Activated naive CD8-positive, alpha-beta T cell treated with anti-CD3 and anti-CD28 coated beads for 36 hours (primary cell): ENCODE measurements around the gene MAFG. TPM values are rescaled to one million over a fixed set of nuclear protein-coding genes. Genes with fewer than 3 reads are reported as not detected.

Source experiments
- DNase-seq: peaks from one replicate; pipeline ENCODE4 v3.0.0; 2021
- H3K27ac Mint-ChIP-seq: one replicate; pipeline ENCODE4 v1.8.0; 2022; ENCODE audit warnings: mild to moderate bottlenecking, moderate library complexity, mixed read lengths
- H3K27me3 Mint-ChIP-seq: one replicate; pipeline ENCODE4 v1.8.0; 2022; ENCODE audit warnings: mild to moderate bottlenecking, mixed read lengths
- H3K36me3 Mint-ChIP-seq: one replicate; pipeline ENCODE4 v1.8.0; 2021; ENCODE audit warnings: mild to moderate bottlenecking, mixed read lengths
- H3K4me1 Mint-ChIP-seq: one replicate; pipeline ENCODE4 v1.8.0; 2021; ENCODE audit warnings: mixed read lengths
- H3K4me3 Mint-ChIP-seq: one replicate; pipeline ENCODE4 v1.8.0; 2022; ENCODE audit warnings: mild to moderate bottlenecking, moderate library complexity, mixed read lengths
- H3K9me3 Mint-ChIP-seq: one replicate; pipeline ENCODE4 v1.8.0; 2022; ENCODE audit warnings: mixed read lengths
- total RNA-seq, 2 experiments: library from RNA; stranded (reverse); gene quantifications; one replicate each; pipeline ENCODE4 v1.2.3, GENCODE V29; 2021

MAFG gene
- total RNA-seq: 10 to 100 TPM; 18.4 to 19.2 TPM

DNA sequence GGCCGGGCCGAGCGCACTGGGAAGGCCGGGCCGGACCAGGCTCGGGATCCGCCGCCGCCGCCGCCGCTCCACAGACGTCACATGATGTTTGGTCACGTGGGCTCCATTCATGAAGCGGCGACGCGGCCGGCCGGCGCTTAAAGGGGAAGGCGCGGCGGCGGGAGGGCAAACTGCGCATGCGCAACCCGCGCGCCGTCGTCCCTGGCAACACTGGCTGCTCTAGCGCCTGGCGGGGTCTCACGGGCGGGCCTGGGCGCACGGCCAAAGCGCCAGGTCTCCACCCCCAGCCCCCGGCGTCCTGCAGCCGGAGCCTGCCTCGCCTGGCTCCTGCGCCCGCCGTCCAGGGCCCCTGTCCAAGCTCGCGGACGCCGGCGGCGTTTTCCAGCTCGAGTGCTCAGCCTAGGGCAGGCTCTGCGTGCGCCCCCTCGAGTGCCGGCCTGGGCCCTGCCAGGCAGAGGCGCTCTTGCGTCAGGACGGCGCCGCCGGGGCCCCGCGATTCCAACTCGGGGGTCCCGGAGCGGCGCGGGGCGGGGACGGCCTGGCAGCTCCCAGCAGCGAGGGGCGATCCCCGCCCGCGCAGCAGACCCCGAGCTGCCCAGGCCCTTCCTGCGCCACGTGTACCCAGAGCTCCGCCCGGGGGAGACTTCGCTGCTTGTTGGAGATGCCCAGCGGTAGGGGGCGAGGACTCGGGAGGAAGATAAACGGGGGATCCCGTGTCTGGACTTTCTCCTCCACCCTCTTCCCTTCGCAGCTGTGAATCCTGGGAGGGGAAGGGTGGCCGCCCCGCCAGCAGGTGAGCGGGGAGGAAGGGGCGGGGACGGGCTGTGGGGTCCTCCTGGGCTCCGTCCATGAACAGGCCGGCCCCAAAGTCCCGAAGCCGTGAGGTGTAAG lies at the start of gene MAFG:
Gene MAFG, minus strand, starts transcription at position 83 of the 891 bp plus-strand sequence. CDS start 4,550 bp downstream, outside the sequence.
- H3K27me3 Mint-ChIP-seq: peaks cover 10% of the 10 kb centered on the region
- peak within 1 kb of the TSS; percentile 87 for H3K4me3 Mint-ChIP-seq
- peaks cover under 1% of the 10 kb centered on the region for H3K36me3 Mint-ChIP-seq
- no peaks in the 10 kb centered on the region for H3K9me3 Mint-ChIP-seq
- DNase-seq: peak; percentile 93
- peaks cover 24% of the 10 kb centered on the region for H3K4me1 Mint-ChIP-seq
- H3K27ac Mint-ChIP-seq: peak within 1 kb of the TSS; percentile 89

DNA sequence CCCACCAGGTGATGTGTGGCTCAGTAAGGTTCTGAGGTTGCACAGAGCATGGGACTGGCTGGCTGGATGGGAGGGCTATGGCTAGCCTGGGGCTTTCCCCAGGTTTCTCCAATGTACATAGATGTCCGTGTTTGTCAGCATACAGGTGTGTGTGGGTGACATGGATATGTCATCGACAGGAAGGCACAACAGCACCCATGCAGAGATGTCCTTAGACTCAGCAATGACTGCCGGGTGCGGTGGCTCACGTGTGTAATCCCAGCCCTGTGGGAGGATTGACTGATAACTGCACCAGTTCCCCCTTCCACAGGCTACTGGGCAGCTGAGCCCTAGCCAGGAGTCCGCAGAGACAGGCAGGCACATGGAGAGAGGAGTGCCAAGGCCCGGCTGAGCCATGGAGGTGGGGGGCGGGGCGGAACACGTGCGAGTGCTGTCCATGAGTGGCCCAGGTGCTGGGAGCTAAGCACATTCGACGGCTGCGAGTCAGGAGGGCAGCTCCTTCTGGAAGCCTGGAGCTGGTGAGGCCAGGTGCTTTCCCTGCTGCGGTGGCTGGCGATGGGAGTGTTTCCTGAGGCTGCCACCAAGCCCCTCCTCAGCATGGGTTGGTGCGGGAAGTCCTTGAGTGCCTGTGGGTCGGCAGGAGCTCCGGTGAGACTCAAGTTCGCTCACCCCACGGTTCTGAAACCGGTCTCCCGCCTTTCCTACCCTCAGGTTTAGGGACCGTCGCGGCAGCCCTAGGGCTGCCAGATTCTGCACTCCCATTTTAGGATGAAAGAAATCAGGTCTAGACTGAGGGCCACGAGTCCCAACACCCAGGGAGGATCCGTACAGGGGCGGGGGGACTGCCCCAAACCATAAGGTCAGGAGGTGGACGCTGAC lies 49.0 kb upstream of the MAFG start:
- peaks cover 3% of the 10 kb centered on the region for H3K27me3 Mint-ChIP-seq
- H3K27ac Mint-ChIP-seq: peak overlapping the region; percentile 99
- peak; percentile 42 for DNase-seq
- peaks cover 34% of the 10 kb centered on the region for H3K4me1 Mint-ChIP-seq
- H3K36me3 Mint-ChIP-seq: peaks cover 10% of the 10 kb centered on the region
- H3K4me3 Mint-ChIP-seq: peak overlapping the region; percentile 98
- peaks cover 4% of the 10 kb centered on the region for H3K9me3 Mint-ChIP-seq

DNA sequence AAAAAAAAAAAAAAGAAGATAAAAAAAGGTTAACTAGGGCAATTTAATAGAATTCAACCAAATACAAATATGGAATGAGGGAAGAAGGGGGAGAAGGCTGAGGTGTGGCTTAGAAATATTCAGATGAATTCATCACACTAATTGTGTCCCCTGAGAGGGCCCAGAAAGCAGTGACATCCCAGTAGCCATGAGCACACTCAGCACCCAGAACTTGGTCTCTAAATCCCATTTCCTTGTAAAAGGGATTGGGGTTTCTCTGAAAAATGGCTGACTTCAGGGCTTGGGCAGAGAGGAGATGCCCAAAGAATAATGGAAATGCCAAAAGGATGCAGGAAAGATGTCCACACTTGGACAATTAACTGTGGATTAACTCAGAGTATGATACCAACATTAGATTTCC lies 45.9 kb upstream of the MAFG start:
- Mint-ChIP-seq H3K27me3 (peaks cover 3% of the 10 kb centered on the region), H3K9me3 (peaks cover 4% of the 10 kb centered on the region), H3K27ac (no peak overlapping the region), H3K36me3 (no peaks in the 10 kb centered on the region), H3K4me1 (peaks cover 19% of the 10 kb centered on the region), H3K4me3 (no peak overlapping the region)
- DNase-seq: no peak

DNA sequence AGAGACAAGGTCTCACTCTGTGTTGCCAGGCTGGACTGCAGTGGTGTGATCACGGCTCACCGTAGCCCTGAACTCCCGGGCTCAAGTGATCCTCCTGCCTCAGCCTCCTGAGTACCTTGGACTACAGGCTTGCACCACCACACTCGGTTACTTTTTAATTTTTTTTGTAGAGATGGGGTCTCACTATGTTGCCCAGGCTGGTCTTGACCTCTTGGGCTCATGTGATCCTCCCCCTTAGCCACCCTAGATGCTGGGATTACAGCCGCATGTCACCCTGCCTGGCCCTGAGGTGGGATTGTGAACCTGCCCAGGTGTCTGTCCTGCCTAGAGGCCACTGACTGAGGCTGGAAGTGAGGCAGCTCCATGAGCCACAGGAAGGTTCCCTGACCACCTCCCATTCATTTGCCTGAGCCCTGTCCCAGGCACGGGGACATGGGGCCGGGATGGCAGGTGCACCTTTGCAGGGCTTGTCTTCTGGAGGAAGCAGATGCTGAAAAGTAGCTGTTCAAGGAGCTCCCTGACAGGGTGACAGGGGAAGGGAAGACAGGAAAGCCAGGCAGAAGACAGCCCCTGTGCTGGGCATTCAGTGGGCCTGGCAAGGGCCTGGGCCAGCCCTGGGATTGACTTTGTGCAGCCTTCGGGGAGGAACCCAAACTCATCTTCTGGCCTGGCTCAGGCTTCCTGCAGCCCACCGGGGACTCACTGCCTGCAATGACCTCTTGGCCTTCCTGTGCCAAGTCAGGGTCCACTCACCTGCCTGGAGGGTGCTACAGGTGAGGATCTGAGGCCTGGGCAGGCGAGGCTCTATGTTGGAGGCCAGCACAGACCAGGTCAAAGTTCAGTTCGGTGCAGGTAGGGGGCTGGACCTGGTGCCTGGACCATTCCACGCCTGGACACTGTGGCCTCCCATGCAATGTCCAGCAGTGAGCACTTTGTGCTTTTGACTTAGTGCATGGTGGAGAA lies 41.6 kb upstream of the MAFG start:
- Mint-ChIP-seq H3K4me3 (no peak overlapping the region), H3K9me3 (peaks cover 4% of the 10 kb centered on the region), H3K27ac (no peak overlapping the region), H3K27me3 (no peaks in the 10 kb centered on the region), H3K4me1 (peaks cover 14% of the 10 kb centered on the region), H3K36me3 (no peaks in the 10 kb centered on the region)
- DNase-seq: no peak

DNA sequence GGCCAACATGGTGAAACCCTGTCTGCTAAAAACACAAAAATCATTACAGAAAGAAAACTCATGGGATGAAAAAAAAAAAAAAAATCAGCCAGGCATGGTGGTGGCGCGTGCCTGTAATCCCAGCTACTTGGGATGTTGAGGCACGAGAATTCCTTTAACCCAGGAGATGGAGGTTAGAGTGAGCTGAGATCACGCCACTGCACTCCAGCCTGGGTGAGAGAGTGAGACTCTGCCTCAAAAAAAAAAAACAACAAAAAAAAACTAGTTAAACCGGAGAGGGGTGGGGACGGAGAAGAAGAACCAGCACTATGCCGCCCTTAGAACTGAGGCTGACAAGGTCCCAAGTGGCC lies 40.8 kb upstream of the MAFG start:
- Mint-ChIP-seq H3K9me3 (peaks cover 3% of the 10 kb centered on the region), H3K4me3 (peak overlapping the region; percentile 69), H3K27ac (peak overlapping the region; percentile 76), H3K27me3 (peaks cover 6% of the 10 kb centered on the region), H3K4me1 (peaks cover 14% of the 10 kb centered on the region), H3K36me3 (no peaks in the 10 kb centered on the region)
- no peak for DNase-seq

DNA sequence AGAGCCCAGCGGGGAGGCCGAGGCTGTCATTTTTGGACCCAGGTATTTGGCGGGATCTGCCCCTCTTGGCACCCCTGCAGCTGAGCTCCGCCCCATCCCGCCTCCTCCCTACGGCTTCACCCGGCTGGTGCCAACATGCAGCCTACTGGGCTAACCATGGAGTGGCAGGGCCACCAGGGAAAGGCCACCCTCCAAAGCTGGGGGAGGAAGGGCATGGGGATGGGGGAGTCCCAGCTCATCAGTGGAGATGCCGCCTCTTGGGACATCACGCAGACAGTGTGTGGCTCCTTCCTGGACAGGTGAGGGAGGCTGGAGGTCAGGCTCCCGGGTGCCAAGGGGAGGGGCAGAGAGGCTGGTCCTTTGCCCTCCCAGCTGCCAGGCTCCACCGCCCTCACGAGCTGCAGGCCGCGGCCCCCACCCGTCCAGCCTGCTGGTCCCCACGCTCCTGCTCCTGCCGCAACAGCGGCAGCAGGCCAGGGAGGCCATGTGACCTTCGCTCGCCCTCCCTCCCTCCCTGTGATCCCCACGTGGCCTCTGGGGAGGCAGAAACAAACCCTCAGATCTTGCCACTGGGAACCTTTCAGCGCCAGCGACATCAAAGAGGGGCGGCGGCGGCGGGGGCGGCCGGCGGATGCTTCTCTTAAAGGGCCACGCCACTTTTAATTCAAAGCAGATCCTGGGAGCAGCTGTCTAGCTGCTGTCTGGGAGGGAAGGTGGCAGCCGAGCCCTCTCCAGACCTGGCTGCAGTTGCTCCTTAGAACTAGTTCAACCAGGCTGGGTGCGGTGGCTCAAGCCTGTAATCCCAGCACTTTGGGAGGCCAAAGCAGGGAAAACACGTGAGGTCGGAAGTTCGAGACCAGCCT lies 40.2 kb upstream of the MAFG start:
- peaks cover 2% of the 10 kb centered on the region for H3K9me3 Mint-ChIP-seq
- H3K27ac Mint-ChIP-seq: peak overlapping the region; percentile 76
- DNase-seq: peak; percentile 91
- H3K27me3 Mint-ChIP-seq: peaks cover 12% of the 10 kb centered on the region
- no peaks in the 10 kb centered on the region for H3K36me3 Mint-ChIP-seq
- peak overlapping the region; percentile 69 for H3K4me3 Mint-ChIP-seq
- H3K4me1 Mint-ChIP-seq: peaks cover 14% of the 10 kb centered on the region

DNA sequence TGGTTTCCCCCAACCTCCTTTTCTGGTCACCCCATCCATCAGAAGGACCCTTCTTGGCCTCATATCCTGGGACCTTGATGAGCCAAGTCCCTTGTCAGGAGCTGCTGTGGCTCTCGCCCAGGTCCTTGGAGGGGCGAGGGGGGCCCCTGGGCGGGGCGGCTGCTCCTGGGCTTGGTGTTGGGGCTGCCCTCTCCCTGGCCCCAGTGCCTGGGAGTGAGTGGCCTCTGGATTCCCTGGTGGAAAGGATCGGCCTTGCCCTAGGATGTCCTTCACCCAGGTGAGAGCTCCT lies 39.7 kb upstream of the MAFG start:
- Mint-ChIP-seq H3K27me3 (peaks cover 17% of the 10 kb centered on the region), H3K9me3 (no peaks in the 10 kb centered on the region), H3K36me3 (no peaks in the 10 kb centered on the region), H3K4me3 (peak overlapping the region; percentile 51), H3K27ac (no peak overlapping the region), H3K4me1 (peaks cover 14% of the 10 kb centered on the region)
- DNase-seq: no peak

DNA sequence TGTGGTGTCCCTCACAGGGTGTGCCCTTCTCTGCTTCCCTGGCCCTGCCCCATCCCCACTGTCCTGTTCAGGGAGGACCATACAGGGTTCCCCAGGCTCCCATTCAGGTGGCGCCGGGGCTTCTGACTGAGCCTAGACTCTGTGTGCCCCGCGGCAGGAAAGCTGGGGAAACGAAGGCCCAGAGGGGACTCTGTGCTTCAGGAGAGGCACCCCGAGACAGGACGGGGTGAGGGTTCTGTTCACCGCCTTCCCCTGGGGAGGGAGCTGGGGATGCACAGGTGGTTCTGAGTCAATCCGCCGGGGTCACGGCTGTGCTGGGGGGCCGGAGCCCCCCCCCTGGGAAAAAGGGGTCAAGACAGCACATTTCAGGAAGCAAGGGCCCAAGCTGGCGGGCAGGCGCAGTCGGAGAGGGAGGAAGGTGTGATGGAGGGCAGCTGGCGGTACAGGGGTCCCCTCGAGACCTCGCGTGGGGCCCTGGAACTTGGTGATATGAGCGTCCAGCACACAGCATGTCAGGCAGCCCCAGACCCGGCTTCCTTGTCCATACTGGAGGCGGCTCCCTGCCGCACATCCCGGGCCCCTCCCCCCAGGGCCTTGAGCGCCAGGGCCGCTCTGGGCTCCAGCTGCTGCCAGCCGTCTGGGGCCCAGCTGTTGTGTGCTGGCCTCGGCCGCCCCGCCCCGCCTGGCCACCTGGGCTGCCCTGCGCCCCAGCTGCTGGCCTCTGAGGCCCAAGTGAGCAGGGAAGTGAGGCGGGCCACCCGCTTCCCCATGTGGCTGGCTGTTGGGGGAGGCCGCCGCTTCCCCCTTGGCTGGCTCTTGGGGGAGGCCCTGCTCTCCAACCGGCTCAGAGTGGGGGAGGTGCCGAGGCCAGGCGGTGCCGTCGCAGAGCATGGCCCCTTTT lies 39.1 kb upstream of the MAFG start:
- no peak overlapping the region for H3K4me3 Mint-ChIP-seq
- no peak for DNase-seq
- H3K4me1 Mint-ChIP-seq: peaks cover 14% of the 10 kb centered on the region
- no peak overlapping the region for H3K27ac Mint-ChIP-seq
- H3K9me3 Mint-ChIP-seq: no peaks in the 10 kb centered on the region
- H3K36me3 Mint-ChIP-seq: no peaks in the 10 kb centered on the region
- peaks cover 21% of the 10 kb centered on the region for H3K27me3 Mint-ChIP-seq

DNA sequence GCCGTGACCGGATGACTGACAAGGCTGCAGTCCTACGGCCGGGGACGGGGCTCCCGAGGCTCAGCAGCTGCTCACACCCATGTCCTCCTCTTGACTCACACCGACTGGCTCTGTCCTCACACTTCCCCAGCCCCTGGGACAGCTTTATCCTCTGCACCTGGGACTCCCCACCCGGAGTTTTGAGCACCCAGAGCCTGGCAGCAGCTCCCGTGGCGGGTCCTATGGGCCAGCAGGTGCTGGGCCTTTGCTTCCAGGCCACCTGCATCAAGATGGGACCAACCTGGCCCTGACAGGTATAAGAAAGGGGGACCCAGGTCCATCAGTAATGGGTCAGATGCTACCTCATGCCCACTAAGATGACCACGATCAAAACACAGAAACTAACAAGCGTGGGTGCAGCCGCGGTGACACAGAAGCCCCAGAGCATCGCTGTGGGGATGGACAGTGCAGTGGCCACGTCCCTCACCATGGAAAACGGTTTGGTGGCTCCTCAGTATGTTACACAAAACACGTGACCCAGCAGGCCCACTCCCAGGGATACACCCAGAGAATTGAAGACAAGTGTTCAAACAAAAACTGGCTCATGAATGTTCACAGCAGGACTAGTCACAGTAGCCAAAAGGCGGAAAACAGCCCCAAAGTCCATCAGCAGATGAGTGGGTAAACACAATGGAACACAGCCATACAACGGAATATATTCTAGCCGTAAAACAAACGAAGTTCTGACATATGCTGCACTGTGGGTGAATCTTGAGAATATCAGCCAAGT lies 36.7 kb upstream of the MAFG start:
- Mint-ChIP-seq H3K4me1 (peaks cover 14% of the 10 kb centered on the region), H3K27me3 (peaks cover 21% of the 10 kb centered on the region), H3K4me3 (no peak overlapping the region), H3K27ac (no peak overlapping the region), H3K36me3 (no peaks in the 10 kb centered on the region), H3K9me3 (no peaks in the 10 kb centered on the region)
- no peak for DNase-seq

DNA sequence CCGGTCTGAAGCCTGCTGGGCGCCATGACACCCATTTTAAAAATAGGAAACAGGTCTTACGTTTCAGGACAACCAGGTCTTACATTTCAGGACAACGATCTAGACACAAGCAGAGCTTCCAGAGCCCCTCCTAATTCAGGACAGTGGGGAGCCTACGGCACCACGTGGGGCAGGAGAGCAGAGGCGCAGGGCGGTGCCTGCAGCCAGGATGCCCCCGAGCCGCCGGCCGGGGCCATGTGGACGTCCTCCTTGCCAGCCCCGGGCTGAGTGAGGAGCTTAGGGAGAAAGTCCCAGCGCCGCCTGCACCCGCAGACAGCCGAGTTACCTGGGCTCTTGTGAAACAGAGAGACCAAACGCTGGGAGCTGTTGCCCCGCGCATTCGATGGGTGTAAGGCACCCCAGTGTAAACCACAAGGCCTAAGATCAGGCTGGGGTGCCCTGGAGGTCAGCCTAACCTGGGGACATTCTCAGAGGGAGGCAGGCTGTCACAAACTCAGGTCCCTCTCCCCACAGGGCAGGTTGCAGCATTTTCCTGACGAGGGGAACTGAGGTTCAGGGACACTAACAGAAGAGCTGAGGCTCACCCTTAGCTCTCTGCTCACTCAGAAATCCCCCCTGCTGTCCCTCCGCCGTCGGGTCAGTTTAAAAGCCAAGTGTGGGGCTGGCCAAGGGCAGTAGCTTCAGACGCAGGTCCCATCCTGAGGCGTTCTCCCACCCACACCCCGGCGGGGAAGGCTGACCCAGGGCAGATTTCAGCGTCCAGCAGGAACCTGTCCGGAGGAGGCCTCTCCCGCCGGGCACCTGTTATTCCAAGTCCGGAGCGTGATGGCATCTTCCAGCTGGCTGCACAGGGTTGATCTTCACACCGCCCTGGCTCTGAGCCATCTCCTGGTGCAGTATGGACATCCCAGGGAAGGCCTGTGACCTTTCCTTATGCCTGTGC lies 35.2 kb upstream of the MAFG start:
- H3K4me1 Mint-ChIP-seq: peaks cover 3% of the 10 kb centered on the region
- H3K27me3 Mint-ChIP-seq: peaks cover 34% of the 10 kb centered on the region
- DNase-seq: no peak
- H3K36me3 Mint-ChIP-seq: no peaks in the 10 kb centered on the region
- no peak overlapping the region for H3K4me3 Mint-ChIP-seq
- no peak overlapping the region for H3K27ac Mint-ChIP-seq
- no peaks in the 10 kb centered on the region for H3K9me3 Mint-ChIP-seq

DNA sequence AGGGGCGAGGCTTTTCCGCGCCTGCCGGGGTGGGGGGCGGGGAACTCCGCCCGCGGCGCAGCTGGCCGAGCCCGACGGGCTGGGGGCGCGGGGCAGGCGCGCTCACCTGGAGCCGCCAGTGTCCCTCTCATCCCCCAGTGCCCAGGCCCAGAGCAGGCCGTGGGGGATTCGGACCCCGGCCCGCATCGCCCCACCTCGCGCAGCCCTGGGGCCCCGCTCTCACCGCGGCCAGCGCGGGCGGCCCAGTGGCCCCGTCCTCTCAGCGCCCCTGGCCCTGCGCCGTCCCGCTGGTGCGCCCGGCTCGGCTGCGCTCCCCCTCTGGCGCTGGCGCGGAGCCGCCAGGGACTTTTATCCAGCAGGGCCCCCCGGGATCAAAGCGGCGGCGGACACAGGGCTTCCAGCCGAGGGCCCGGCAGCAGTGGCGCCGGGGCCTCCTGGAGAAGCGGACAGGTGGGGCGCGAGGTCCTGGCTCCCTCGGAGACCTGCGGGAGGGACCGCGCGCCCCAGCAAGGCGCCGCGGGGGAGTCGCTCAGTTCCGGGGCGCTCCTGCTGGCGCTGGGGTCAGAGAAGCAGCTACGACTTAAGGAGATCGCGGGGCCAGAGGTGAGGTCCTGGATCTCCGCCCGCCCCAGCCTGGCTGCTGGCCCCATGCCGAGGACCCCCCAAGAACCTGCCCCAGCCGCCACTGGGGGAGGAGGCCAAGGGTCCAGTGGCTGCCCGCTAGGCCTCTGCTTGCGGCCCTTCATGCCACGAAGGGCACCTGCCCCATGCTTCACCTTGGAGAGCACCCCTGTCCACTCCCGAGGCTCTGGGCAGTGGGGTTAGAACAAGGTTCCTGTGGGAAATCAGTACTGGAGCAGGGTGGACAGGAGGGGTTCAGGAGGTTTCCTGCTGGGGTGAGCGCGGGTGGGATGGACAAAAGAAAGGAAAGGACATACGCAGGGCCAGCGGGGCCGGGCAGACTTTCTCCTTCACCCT lies 34.3 kb upstream of the MAFG start:
- H3K4me1 Mint-ChIP-seq: peaks cover 3% of the 10 kb centered on the region
- H3K36me3 Mint-ChIP-seq: no peaks in the 10 kb centered on the region
- no peak overlapping the region for H3K4me3 Mint-ChIP-seq
- DNase-seq: no peak
- no peak overlapping the region for H3K27ac Mint-ChIP-seq
- H3K9me3 Mint-ChIP-seq: no peaks in the 10 kb centered on the region
- peaks cover 41% of the 10 kb centered on the region for H3K27me3 Mint-ChIP-seq
